Type B pancreatic cell (in vitro differentiated cells): ENCODE measurements around the gene TMEM220. TPM values are rescaled to one million over a fixed set of nuclear protein-coding genes. Genes with fewer than 3 reads are reported as not detected.
A peak's percentile ranks its signal among the peaks of the same experiment; 100 is the strongest.

Source experiments
- DNase-seq: peaks from one replicate; pipeline ENCODE4 v3.0.0; 2021; ENCODE audit warnings: mixed read lengths; ENCODE audit not compliant: unreplicated experiment; ENCODE audit errors: extremely low spot score
- H3K27ac Mint-ChIP-seq: 2 replicates; pipeline ENCODE4 v1.8.0; 2021; ENCODE audit warnings: mild to moderate bottlenecking, mixed read lengths
- H3K27me3 Mint-ChIP-seq: 2 replicates; pipeline ENCODE4 v1.8.0; 2021; ENCODE audit warnings: mixed read lengths
- H3K36me3 Mint-ChIP-seq: 2 replicates; pipeline ENCODE4 v1.8.0; 2021; ENCODE audit warnings: mixed read lengths
- H3K4me1 Mint-ChIP-seq: one replicate; pipeline ENCODE4 v1.8.0; 2021; ENCODE audit warnings: mixed read lengths; ENCODE audit not compliant: unreplicated experiment
- H3K4me3 Mint-ChIP-seq: 2 replicates; pipeline ENCODE4 v1.8.0; 2021; ENCODE audit warnings: mild to moderate bottlenecking, mixed read lengths
- H3K9me3 Mint-ChIP-seq: 2 replicates; pipeline ENCODE4 v1.8.0; 2021; ENCODE audit warnings: mixed read lengths
- CTCF ChIP-seq: fragments of 200-600 bp; sonication (generic); conservative IDR thresholded peaks from 2 replicates; pipeline ENCODE4 v1.5.0; 2021; ENCODE audit warnings: antibody characterized with exemption, mild to moderate bottlenecking
- total RNA-seq: library from RNA; stranded (reverse); gene quantifications from 2 replicates; pipeline ENCODE4 v1.2.1, GENCODE V29; 2021; ENCODE audit warnings: low replicate concordance

Gene TMEM220
- total RNA-seq, 1 donor from 2014 or later: 3.8 TPM

- Mint-ChIP-seq H3K36me3 (no peaks in the 10 kb centered on the region), H3K27ac (no peak overlapping the region), H3K4me1 (peaks cover 9% of the 10 kb centered on the region), H3K9me3 (no peaks in the 10 kb centered on the region), H3K4me3 (no peak overlapping the region), H3K27me3 (peaks cover 12% of the 10 kb centered on the region)
- no peak for TF ChIP-seq CTCF
- DNase-seq: no peak
Measured at GRCh38 chr17:10727192-10727591, 2.6 kb downstream of the TMEM220 start.

- H3K36me3 Mint-ChIP-seq: no peaks in the 10 kb centered on the region
- H3K4me1 Mint-ChIP-seq: peaks cover 6% of the 10 kb centered on the region
- TF ChIP-seq CTCF: no peak
Measured at GRCh38 chr17:10726196-10726595, 3.6 kb downstream of the TMEM220 start.

GRCh38 chr17:10725262-10725661 is 4.6 kb downstream of the TMEM220 start:
- no peak overlapping the region for H3K4me3 Mint-ChIP-seq
- peaks cover 4% of the 10 kb centered on the region for H3K27me3 Mint-ChIP-seq
- H3K4me1 Mint-ChIP-seq: no peaks in the 10 kb centered on the region
- DNase-seq: no peak
- H3K27ac Mint-ChIP-seq: peak overlapping the region; percentile 19
- no peak for TF ChIP-seq CTCF
- H3K36me3 Mint-ChIP-seq: no peaks in the 10 kb centered on the region
- no peaks in the 10 kb centered on the region for H3K9me3 Mint-ChIP-seq

More at GRCh38 chr17:10726196-10726595, 3.6 kb downstream of the TMEM220 start:
- Mint-ChIP-seq H3K27ac (no peak overlapping the region), H3K27me3 (peaks cover 9% of the 10 kb centered on the region), H3K4me3 (no peak overlapping the region), H3K9me3 (no peaks in the 10 kb centered on the region)
- DNase-seq: no peak

GRCh38 chr17:10724546-10725195 is 5.2 kb downstream of the TMEM220 start:
- Mint-ChIP-seq H3K27me3 (no peaks in the 10 kb centered on the region), H3K27ac (peak overlapping the region; percentile 19), H3K9me3 (no peaks in the 10 kb centered on the region), H3K36me3 (no peaks in the 10 kb centered on the region), H3K4me3 (no peak overlapping the region), H3K4me1 (no peaks in the 10 kb centered on the region)
- TF ChIP-seq CTCF: no peak
- no peak for DNase-seq

- Mint-ChIP-seq H3K27me3 (no peaks in the 10 kb centered on the region), H3K9me3 (no peaks in the 10 kb centered on the region), H3K4me3 (no peak overlapping the region), H3K36me3 (no peaks in the 10 kb centered on the region), H3K27ac (no peak overlapping the region), H3K4me1 (no peaks in the 10 kb centered on the region)
- TF ChIP-seq CTCF: no peak
- no peak for DNase-seq
Measured at GRCh38 chr17:10718547-10718946, 11.3 kb downstream of the TMEM220 start.
